WTC11 (cell line): ENCODE measurements around the gene YEATS2. TPM values are rescaled to one million over a fixed set of nuclear protein-coding genes. Genes with fewer than 3 reads are reported as not detected.

Experiments used
- ATAC-seq: fragments of 200-7000 bp; cut with Tn5 transposase; 2 replicates; pipeline ENCODE4 v1.10.0; 2021; ENCODE audit warnings: mild to moderate bottlenecking, moderate library complexity
- CTCF ChIA-PET: fragments of 300-600 bp; sonication (Branson Sonifier 250); formaldehyde crosslinking; loops from one replicate; lab custom pipeline; 2021; ENCODE audit warnings: antibody characterized with exemption; lab: Charles Lee
- POLR2A ChIA-PET: fragments of 350-600 bp; sonication (Branson Sonifier 250); formaldehyde crosslinking; loops from one replicate; lab custom pipeline; 2021; ENCODE audit warnings: antibody characterized with exemption; lab: Charles Lee
- DNase-seq: peaks from one replicate; pipeline ENCODE4 v3.0.0; 2021; ENCODE audit warnings: low spot score
- H3K27ac Mint-ChIP-seq: 2 replicates; pipeline ENCODE4 v1.8.0; 2021; ENCODE audit warnings: mixed read lengths
- H3K27me3 Mint-ChIP-seq: 2 replicates; pipeline ENCODE4 v1.8.0; 2021; ENCODE audit warnings: low read depth, mild to moderate bottlenecking, moderate library complexity, mixed read lengths
- H3K36me3 Mint-ChIP-seq: 2 replicates; pipeline ENCODE4 v1.8.0; 2021; ENCODE audit warnings: mixed read lengths
- H3K4me1 Mint-ChIP-seq: 2 replicates; pipeline ENCODE4 v1.8.0; 2022; ENCODE audit warnings: mixed read lengths
- H3K4me3 Mint-ChIP-seq: 2 replicates; pipeline ENCODE4 v1.8.0; 2021; ENCODE audit warnings: mild to moderate bottlenecking, moderate library complexity, mixed read lengths
- H3K9me3 Mint-ChIP-seq: 2 replicates; pipeline ENCODE4 v1.8.0; 2021; ENCODE audit warnings: mixed read lengths
- AR ChIP-seq: fragments of 250-450 bp; sonication (Bioruptor Pico); IDR thresholded peaks from 2 replicates; pipeline ENCODE4 v1.9.0; 2021; ENCODE audit warnings: mild to moderate bottlenecking
- ARID4B ChIP-seq: sonication (generic); formaldehyde crosslinking; IDR thresholded peaks from 2 replicates; pipeline ENCODE4 v1.8.0; 2023; ENCODE audit warnings: missing genetic modification reagents, mild to moderate bottlenecking, borderline replicate concordance
- CREB1 ChIP-seq: sonication (generic); formaldehyde crosslinking; IDR thresholded peaks from 2 replicates; pipeline ENCODE4 v1.8.0; 2023; ENCODE audit warnings: mild to moderate bottlenecking, missing genetic modification reagents
- ESRRA ChIP-seq: sonication (generic); formaldehyde crosslinking; IDR thresholded peaks from 2 replicates; pipeline ENCODE4 v1.8.1; 2022; ENCODE audit warnings: mild to moderate bottlenecking, missing genetic modification reagents, borderline replicate concordance
- ETV6 ChIP-seq: sonication (generic); formaldehyde crosslinking; IDR thresholded peaks from 2 replicates; pipeline ENCODE4 v1.8.1; 2022; ENCODE audit warnings: mild to moderate bottlenecking, missing genetic modification reagents
- FOXJ3 ChIP-seq: sonication (generic); formaldehyde crosslinking; IDR thresholded peaks from 2 replicates; pipeline ENCODE4 v1.9.0; 2021; ENCODE audit warnings: missing genetic modification reagents, mild to moderate bottlenecking, borderline replicate concordance
- FOXK1 ChIP-seq: sonication (generic); formaldehyde crosslinking; IDR thresholded peaks from 2 replicates; pipeline ENCODE4 v1.8.0; 2022; ENCODE audit warnings: mild to moderate bottlenecking, moderate library complexity, missing genetic modification reagents
- HMGA2 ChIP-seq: fragments of 250-450 bp; sonication (Bioruptor Pico); IDR thresholded peaks from 2 replicates; pipeline ENCODE4 v1.4.0; 2021; ENCODE audit warnings: mild to moderate bottlenecking, moderate library complexity
- KAT7 ChIP-seq: sonication (generic); formaldehyde crosslinking; IDR thresholded peaks from 2 replicates; pipeline ENCODE4 v1.8.1; 2023; ENCODE audit warnings: missing genetic modification reagents, mild to moderate bottlenecking, borderline replicate concordance
- NFATC4 ChIP-seq: fragments of 250-450 bp; sonication (Bioruptor Pico); IDR thresholded peaks from 2 replicates; pipeline ENCODE4 v1.9.0; 2021; ENCODE audit warnings: mild to moderate bottlenecking
- NFYB ChIP-seq: sonication (generic); formaldehyde crosslinking; conservative IDR thresholded peaks from 2 replicates; pipeline ENCODE4 v1.8.0; 2022; ENCODE audit warnings: low read depth, missing genetic modification reagents
- PRRX2 ChIP-seq: fragments of 250-450 bp; sonication (Bioruptor Pico); IDR thresholded peaks from 2 replicates; pipeline ENCODE4 v1.8.0; 2021; ENCODE audit warnings: mild to moderate bottlenecking
- ZBTB43 ChIP-seq: sonication (generic); formaldehyde crosslinking; IDR thresholded peaks from 2 replicates; pipeline ENCODE4 v1.8.1; 2023; ENCODE audit warnings: mild to moderate bottlenecking, missing genetic modification reagents
- ZNF263 ChIP-seq: sonication (generic); formaldehyde crosslinking; IDR thresholded peaks from 2 replicates; pipeline ENCODE4 v1.8.1; 2022; ENCODE audit warnings: low read depth, mild to moderate bottlenecking, moderate library complexity, missing genetic modification reagents
- ZNF416 ChIP-seq: fragments of 250-450 bp; sonication (Bioruptor Pico); IDR thresholded peaks from 2 replicates; pipeline ENCODE4 v1.9.0; 2021; ENCODE audit warnings: mild to moderate bottlenecking, inconsistent platforms
- total RNA-seq: library from RNA; stranded (reverse); gene quantifications from 3 replicates; pipeline ENCODE4 v1.2.3, GENCODE V29; 2021
- TF ChIP-seq, protein P1 (sequence below): sonication (generic); formaldehyde crosslinking; IDR thresholded peaks from 2 replicates; pipeline ENCODE4 v1.8.0; 2023; ENCODE audit warnings: missing genetic modification reagents
- TF ChIP-seq, protein P2 (sequence below): sonication (generic); formaldehyde crosslinking; IDR thresholded peaks from 2 replicates; pipeline ENCODE4 v1.8.1; 2022; ENCODE audit warnings: mild to moderate bottlenecking, moderate library complexity, missing genetic modification reagents
- TF ChIP-seq, protein P3 (sequence below): fragments of 250-450 bp; sonication (Bioruptor Pico); IDR thresholded peaks from 2 replicates; pipeline ENCODE4 v1.9.0; 2021; ENCODE audit warnings: mild to moderate bottlenecking, borderline replicate concordance

YEATS2 gene
- total RNA-seq, 1 experiment from 2014 or later = 42.5 TPM

- H3K4me1 Mint-ChIP-seq = no peaks in the 10 kb centered on the region
- no peak for TF ChIP-seq NFATC4 (CRISPR knock-in tag)
- TF ChIP-seq NFYB (CRISPR knock-in tag) = no peak
- TF ChIP-seq ESRRA (CRISPR knock-in tag) = no peak
- no peak for TF ChIP-seq HMGA2 (CRISPR knock-in tag)
- no peak for TF ChIP-seq CREB1 (CRISPR knock-in tag)
- TF ChIP-seq ZNF416 (CRISPR knock-in tag) = no peak
- no peak for TF ChIP-seq ZBTB43 (CRISPR knock-in tag)
- TF ChIP-seq, protein P1, sequence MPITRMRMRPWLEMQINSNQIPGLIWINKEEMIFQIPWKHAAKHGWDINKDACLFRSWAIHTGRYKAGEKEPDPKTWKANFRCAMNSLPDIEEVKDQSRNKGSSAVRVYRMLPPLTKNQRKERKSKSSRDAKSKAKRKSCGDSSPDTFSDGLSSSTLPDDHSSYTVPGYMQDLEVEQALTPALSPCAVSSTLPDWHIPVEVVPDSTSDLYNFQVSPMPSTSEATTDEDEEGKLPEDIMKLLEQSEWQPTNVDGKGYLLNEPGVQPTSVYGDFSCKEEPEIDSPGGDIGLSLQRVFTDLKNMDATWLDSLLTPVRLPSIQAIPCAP = no peak
- TF ChIP-seq FOXJ3 (CRISPR knock-in tag) = no peak
- H3K9me3 Mint-ChIP-seq = no peaks in the 10 kb centered on the region
- H3K27ac Mint-ChIP-seq = no peak overlapping the region
- DNase-seq = no peak
- CTCF ChIA-PET = no interaction called here
- H3K36me3 Mint-ChIP-seq = peaks cover 71% of the 10 kb centered on the region
- H3K27me3 Mint-ChIP-seq = no peaks in the 10 kb centered on the region
- POLR2A ChIA-PET = no interaction called here
- H3K4me3 Mint-ChIP-seq = no peak overlapping the region
- ATAC-seq = no peak
Observed at GRCh38 chr3:183799461-183799860, 101.9 kb downstream of the YEATS2 start.

- DNase-seq (no peak), ATAC-seq (no peak)
- POLR2A ChIA-PET = no interaction called here
- Mint-ChIP-seq H3K27ac (no peak overlapping the region), H3K4me3 (no peak overlapping the region), H3K27me3 (no peaks in the 10 kb centered on the region), H3K9me3 (no peaks in the 10 kb centered on the region), H3K4me1 (no peaks in the 10 kb centered on the region), H3K36me3 (peaks cover 75% of the 10 kb centered on the region)
- TF ChIP-seq, protein P2, sequence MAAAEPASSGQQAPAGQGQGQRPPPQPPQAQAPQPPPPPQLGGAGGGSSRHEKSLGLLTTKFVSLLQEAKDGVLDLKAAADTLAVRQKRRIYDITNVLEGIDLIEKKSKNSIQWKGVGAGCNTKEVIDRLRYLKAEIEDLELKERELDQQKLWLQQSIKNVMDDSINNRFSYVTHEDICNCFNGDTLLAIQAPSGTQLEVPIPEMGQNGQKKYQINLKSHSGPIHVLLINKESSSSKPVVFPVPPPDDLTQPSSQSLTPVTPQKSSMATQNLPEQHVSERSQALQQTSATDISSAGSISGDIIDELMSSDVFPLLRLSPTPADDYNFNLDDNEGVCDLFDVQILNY = no peak
- TF ChIP-seq KAT7 (CRISPR knock-in tag) = no peak
- no peak for TF ChIP-seq PRRX2 (CRISPR knock-in tag)
- TF ChIP-seq FOXK1 (CRISPR knock-in tag) = no peak
- TF ChIP-seq ZNF263 (CRISPR knock-in tag) = no peak
- TF ChIP-seq, protein P3, sequence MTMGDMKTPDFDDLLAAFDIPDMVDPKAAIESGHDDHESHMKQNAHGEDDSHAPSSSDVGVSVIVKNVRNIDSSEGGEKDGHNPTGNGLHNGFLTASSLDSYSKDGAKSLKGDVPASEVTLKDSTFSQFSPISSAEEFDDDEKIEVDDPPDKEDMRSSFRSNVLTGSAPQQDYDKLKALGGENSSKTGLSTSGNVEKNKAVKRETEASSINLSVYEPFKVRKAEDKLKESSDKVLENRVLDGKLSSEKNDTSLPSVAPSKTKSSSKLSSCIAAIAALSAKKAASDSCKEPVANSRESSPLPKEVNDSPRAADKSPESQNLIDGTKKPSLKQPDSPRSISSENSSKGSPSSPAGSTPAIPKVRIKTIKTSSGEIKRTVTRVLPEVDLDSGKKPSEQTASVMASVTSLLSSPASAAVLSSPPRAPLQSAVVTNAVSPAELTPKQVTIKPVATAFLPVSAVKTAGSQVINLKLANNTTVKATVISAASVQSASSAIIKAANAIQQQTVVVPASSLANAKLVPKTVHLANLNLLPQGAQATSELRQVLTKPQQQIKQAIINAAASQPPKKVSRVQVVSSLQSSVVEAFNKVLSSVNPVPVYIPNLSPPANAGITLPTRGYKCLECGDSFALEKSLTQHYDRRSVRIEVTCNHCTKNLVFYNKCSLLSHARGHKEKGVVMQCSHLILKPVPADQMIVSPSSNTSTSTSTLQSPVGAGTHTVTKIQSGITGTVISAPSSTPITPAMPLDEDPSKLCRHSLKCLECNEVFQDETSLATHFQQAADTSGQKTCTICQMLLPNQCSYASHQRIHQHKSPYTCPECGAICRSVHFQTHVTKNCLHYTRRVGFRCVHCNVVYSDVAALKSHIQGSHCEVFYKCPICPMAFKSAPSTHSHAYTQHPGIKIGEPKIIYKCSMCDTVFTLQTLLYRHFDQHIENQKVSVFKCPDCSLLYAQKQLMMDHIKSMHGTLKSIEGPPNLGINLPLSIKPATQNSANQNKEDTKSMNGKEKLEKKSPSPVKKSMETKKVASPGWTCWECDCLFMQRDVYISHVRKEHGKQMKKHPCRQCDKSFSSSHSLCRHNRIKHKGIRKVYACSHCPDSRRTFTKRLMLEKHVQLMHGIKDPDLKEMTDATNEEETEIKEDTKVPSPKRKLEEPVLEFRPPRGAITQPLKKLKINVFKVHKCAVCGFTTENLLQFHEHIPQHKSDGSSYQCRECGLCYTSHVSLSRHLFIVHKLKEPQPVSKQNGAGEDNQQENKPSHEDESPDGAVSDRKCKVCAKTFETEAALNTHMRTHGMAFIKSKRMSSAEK (CRISPR knock-in tag) = no peak
- CTCF ChIA-PET = no interaction called here
Observed at GRCh38 chr3:183800243-183800863, 102.8 kb downstream of the YEATS2 start.

- Mint-ChIP-seq H3K36me3 (peaks cover 80% of the 10 kb centered on the region), H3K27ac (no peak overlapping the region), H3K27me3 (no peaks in the 10 kb centered on the region), H3K4me1 (no peaks in the 10 kb centered on the region), H3K9me3 (no peaks in the 10 kb centered on the region), H3K4me3 (no peak overlapping the region)
- ChIA-PET CTCF (no interaction called here), POLR2A (no interaction called here)
- ATAC-seq (no peak), DNase-seq (no peak)
- TF ChIP-seq ETV6 (no peak), ARID4B (CRISPR knock-in tag) (no peak), AR (no peak)
Observed at GRCh38 chr3:183801601-183802000, 104.0 kb downstream of the YEATS2 start.
